ENCODE measurements around the gene HOXA13.

DNA sequence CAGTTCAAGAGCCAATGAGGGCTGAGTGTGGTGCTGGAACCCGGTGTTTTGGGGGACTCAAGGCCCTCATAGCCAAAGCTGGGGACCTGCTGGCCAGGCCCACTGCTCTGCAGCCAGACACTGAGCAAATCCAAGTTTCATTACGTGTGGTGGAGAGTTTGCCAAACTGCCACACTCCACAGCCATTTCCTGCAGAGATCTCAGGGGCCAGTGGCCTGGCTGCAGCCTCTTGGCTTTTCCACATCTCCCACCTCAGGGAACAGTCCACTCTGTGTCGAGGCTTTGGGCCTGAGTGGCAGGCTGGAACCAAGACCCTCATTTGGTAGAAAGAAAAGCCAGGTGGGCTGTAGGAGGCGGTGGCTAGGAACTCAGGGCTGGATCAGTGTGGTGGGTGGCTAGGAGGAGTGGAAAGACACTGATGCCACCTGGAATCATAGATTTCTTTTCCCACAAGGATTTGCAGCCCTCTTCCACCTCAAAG lies 18.1 kb downstream of the HOXA13 start:
- TF ChIP-seq, protein P1, sequence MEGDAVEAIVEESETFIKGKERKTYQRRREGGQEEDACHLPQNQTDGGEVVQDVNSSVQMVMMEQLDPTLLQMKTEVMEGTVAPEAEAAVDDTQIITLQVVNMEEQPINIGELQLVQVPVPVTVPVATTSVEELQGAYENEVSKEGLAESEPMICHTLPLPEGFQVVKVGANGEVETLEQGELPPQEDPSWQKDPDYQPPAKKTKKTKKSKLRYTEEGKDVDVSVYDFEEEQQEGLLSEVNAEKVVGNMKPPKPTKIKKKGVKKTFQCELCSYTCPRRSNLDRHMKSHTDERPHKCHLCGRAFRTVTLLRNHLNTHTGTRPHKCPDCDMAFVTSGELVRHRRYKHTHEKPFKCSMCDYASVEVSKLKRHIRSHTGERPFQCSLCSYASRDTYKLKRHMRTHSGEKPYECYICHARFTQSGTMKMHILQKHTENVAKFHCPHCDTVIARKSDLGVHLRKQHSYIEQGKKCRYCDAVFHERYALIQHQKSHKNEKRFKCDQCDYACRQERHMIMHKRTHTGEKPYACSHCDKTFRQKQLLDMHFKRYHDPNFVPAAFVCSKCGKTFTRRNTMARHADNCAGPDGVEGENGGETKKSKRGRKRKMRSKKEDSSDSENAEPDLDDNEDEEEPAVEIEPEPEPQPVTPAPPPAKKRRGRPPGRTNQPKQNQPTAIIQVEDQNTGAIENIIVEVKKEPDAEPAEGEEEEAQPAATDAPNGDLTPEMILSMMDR (IDR thresholded peaks at IDR 0.05), result no peak
- no peak for TF ChIP-seq POLR2A (IDR thresholded peaks at IDR 0.05)

Data from Peyer's patch (tissue), 4 donors.